Gastrocnemius medialis (tissue), 4 donors: Measurements from ENCODE around the gene ABCB4.

Source experiments
- CTCF ChIP-seq, 5 experiments: fragments of 450-650 bp in 3 of 5; fragments of 200-600 bp in 2 of 5; sonication (generic) in 2 of 5; IDR thresholded peaks in 4 of 5; conservative IDR thresholded peaks in 1 of 5; 1 replicate in 4 of 5; 2 replicates in 1 of 5; pipeline ENCODE4 v1.5.1; 2016 to 2019; ENCODE audit warnings: antibody characterized with exemption in 5 of 5, mild to moderate bottlenecking in 3 of 5, moderate library complexity in 3 of 5
- POLR2A ChIP-seq, 2 donors: fragments of 450-650 bp; IDR thresholded peaks; one replicate each; pipeline ENCODE4 v1.6.1; 2017; ENCODE audit warnings: antibody characterized with exemption in 2 of 2, mild to moderate bottlenecking in 2 of 2, moderate library complexity in 2 of 2

- TF ChIP-seq CTCF (IDR thresholded peaks at IDR 0.05 in 4 of 5, conservative IDR thresholded peaks at IDR 0.05 in 1 of 5) (no peak), POLR2A (IDR thresholded peaks at IDR 0.05) (no peak)
Measured at GRCh38 chr7:87375662-87376435, 99.6 kb downstream of the ABCB4 start.
